Bone marrow (tissue), 2 donors: ENCODE data around the gene RBBP9.
"Not testable (repeated sequence)": the region's sequence is repeated elsewhere in the genome, so short reads cannot be mapped to it uniquely, and the experiment has no call there.

ENCODE experiments used
- DNase-seq, 2 donors: peaks; one replicate each; lab custom pipeline; 2025; lab: John Stamatoyannopoulos, UW

Gene RBBP9

GRCh38 chr20:18504479-18505060 lies 7.5 kb upstream of the RBBP9 start:
- no peak for DNase-seq

- DNase-seq = not testable (repeated sequence)
Measured at GRCh38 chr20:18501672-18502071, 4.6 kb upstream of the RBBP9 start.

GRCh38 chr20:18497603-18498002 lies 578 bp upstream of the RBBP9 start:
- DNase-seq = no peak

- DNase-seq = no peak
Measured at GRCh38 chr20:18496042-18496441, 983 bp downstream of the RBBP9 start.

- DNase-seq = no peak
Measured at GRCh38 chr20:18488301-18488700, 8.7 kb downstream of the RBBP9 start.

GRCh38 chr20:18481596-18481995 lies 15.4 kb downstream of the RBBP9 start:
- DNase-seq = no peak

- DNase-seq = no peak
Measured at GRCh38 chr20:18477821-18478220, 19.2 kb downstream of the RBBP9 start.

GRCh38 chr20:18477218-18477617 lies 19.8 kb downstream of the RBBP9 start:
- no peak for DNase-seq

- DNase-seq = peak; percentile 85 to 91
Measured at GRCh38 chr20:18466894-18467730, 29.9 kb downstream of the RBBP9 start, which contains the start of the genes DZANK1 and POLR3F. Gene DZANK1 (minus strand): TSS chr20:18467030. CDS start chr20:18465358, 1,672 bp downstream. Gene POLR3F (plus strand): TSS chr20:18467390. CDS start chr20:18467507, 117 bp downstream.

- DNase-seq = no peak
Measured at GRCh38 chr20:18466574-18466893, 30.5 kb downstream of the RBBP9 start.

- no peak for DNase-seq
Measured at GRCh38 chr20:18465536-18466200, 31.4 kb downstream of the RBBP9 start.

- DNase-seq = no peak
Measured at GRCh38 chr20:18456600-18456999, 40.4 kb downstream of the RBBP9 start.

GRCh38 chr20:18443886-18444285 lies 53.1 kb downstream of the RBBP9 start:
- DNase-seq = no peak

GRCh38 chr20:18440403-18440802 lies 56.6 kb downstream of the RBBP9 start:
- DNase-seq = no peak

GRCh38 chr20:18436847-18437246 lies 60.2 kb downstream of the RBBP9 start:
- no peak for DNase-seq
